Measurements from ENCODE around the gene NR1I3.

NR1I3 gene

GRCh38 chr1:161219078-161219892, 18.7 kb downstream of the NR1I3 start:
- no peak for DNase-seq (ENCODE audit: low read depth in 3 of 3)

GRCh38 chr1:161218301-161219077, 19.5 kb downstream of the NR1I3 start:
- no peak for DNase-seq (ENCODE audit: low read depth in 3 of 3)

GRCh38 chr1:161217831-161218230, 20.2 kb downstream of the NR1I3 start:
- DNase-seq (ENCODE audit: low read depth in 3 of 3): no peak

- no peak for DNase-seq (ENCODE audit: low read depth in 3 of 3)
Observed at GRCh38 chr1:161216945-161217712, 20.9 kb downstream of the NR1I3 start.

GRCh38 chr1:161215076-161215475, 22.9 kb downstream of the NR1I3 start, which contains the start of gene FCER1G:
Gene FCER1G, plus strand, starts transcription at chr1:161215295. Its CDS starts 27 bp downstream, at chr1:161215322.
- no peak for DNase-seq (ENCODE audit: low read depth in 3 of 3)

GRCh38 chr1:161214369-161214768, 23.6 kb downstream of the NR1I3 start:
- no peak for DNase-seq (ENCODE audit: low read depth in 3 of 3)

- DNase-seq (ENCODE audit: low read depth in 3 of 3): peak; percentile 33 to 52 (median 44)
Observed at GRCh38 chr1:161209790-161210409, 28.1 kb downstream of the NR1I3 start.

GRCh38 chr1:161207173-161207572, 30.8 kb downstream of the NR1I3 start:
- DNase-seq (ENCODE audit: low read depth in 3 of 3): no peak

- DNase-seq (ENCODE audit: low read depth in 3 of 3): no peak
Observed at GRCh38 chr1:161206411-161207140, 31.4 kb downstream of the NR1I3 start.

- peak; percentile 75 to 93 (median 89) for DNase-seq (ENCODE audit: low read depth in 3 of 3)
Observed at GRCh38 chr1:161201836-161202712, 35.9 kb downstream of the NR1I3 start, which contains the start of gene NDUFS2. Gene NDUFS2, plus strand, starts transcription at chr1:161202367. Its CDS starts 19 bp downstream, at chr1:161202386.

GRCh38 chr1:161200992-161201835, 36.8 kb downstream of the NR1I3 start:
- DNase-seq (ENCODE audit: low read depth in 3 of 3): no peak

- DNase-seq (ENCODE audit: low read depth in 3 of 3): no peak
Observed at GRCh38 chr1:161200421-161200991, 37.5 kb downstream of the NR1I3 start.

GRCh38 chr1:161199506-161200139, 38.4 kb downstream of the NR1I3 start:
- no peak for DNase-seq (ENCODE audit: low read depth in 3 of 3)

- no peak for DNase-seq (ENCODE audit: low read depth in 3 of 3)
Observed at GRCh38 chr1:161198897-161199431, 39.0 kb downstream of the NR1I3 start, which contains the start of gene ADAMTS4. Gene ADAMTS4, minus strand, starts transcription at chr1:161199054. Its CDS starts 427 bp downstream, at chr1:161198627.

GRCh38 chr1:161198194-161198896, 39.7 kb downstream of the NR1I3 start:
- DNase-seq (ENCODE audit: low read depth in 3 of 3): no peak

GRCh38 chr1:161197560-161198193, 40.3 kb downstream of the NR1I3 start:
- DNase-seq (ENCODE audit: low read depth in 3 of 3): no peak

Data from stimulated activated CD4-positive, alpha-beta T cell treated with anti-CD3 and anti-CD28 coated beads, TNF-alpha, amount 100 ng/mL, for 4 hours (primary cell).